Stimulated activated effector memory CD8-positive, alpha-beta T cell treated with anti-CD3 and anti-CD28 coated beads, Interleukin-12 subunit alpha, Interleukin-12 subunit beta, amount 100 ng/mL, for 72 hours (primary cell): ENCODE data around the gene HOXC12.

Experiments
- ATAC-seq: fragments of 150-1000 bp; cut with Tn5 transposase; 2 replicates; pipeline ENCODE4 v1.10.0; 2021
- DNase-seq, 2 donors: peaks; one replicate each; pipeline ENCODE4 v3.0.0; 2021 to 2022; ENCODE audit warnings: low spot score in 2 of 2
- H3K27ac Mint-ChIP-seq: one replicate; pipeline ENCODE4 v1.8.0; 2022; ENCODE audit warnings: mild to moderate bottlenecking, mixed read lengths
- H3K36me3 Mint-ChIP-seq: one replicate; pipeline ENCODE4 v1.8.0; 2022; ENCODE audit warnings: mild to moderate bottlenecking, mixed read lengths
- H3K4me1 Mint-ChIP-seq: one replicate; pipeline ENCODE4 v1.8.0; 2022; ENCODE audit warnings: mixed read lengths
- H3K4me3 Mint-ChIP-seq: one replicate; pipeline ENCODE4 v1.8.0; 2022; ENCODE audit warnings: mild to moderate bottlenecking, mixed read lengths
- H3K9me3 Mint-ChIP-seq: one replicate; pipeline ENCODE4 v1.8.0; 2022; ENCODE audit warnings: mixed read lengths

The HOXC12 gene

DNA sequence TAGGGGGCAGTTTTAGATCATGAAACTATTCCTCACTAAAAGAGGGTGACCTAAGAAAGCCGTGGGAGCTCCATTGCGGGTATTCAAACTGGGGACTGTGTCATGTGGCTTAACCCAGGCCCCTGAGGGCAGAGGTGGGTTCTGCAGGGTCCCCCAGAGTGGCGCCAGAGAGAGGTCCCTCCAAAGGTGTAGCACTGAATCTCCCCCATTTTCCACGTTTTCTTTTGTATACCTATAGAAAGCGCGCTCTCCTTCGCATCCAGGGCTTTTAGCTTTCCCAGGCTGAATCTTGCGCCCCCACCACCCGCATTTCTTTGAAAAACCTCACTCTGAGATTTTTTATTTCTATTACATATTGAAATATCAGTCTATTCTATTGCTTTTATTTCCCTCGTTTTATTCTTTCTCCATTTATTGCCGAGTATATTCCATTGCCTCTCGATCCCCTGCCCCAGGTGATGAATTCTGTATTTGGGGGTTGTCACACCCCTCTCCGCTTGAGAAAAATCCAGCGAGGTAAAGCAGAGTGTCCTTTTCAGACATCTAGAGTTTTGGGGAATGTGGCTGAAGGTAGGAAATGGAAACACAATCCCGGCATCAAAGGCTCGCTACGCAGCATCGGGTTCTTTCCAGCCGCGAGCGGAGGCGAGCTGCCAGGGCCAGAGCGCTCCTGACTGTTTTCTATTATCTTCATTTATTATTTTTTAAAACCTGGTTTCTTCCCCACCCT is 16.9 kb upstream of the HOXC12 start:
- H3K4me3 Mint-ChIP-seq, result no peak overlapping the region
- DNase-seq (no peak), ATAC-seq (no peak)
- no peaks in the 10 kb centered on the region for H3K9me3 Mint-ChIP-seq
- no peaks in the 10 kb centered on the region for H3K36me3 Mint-ChIP-seq
- peaks cover 15% of the 10 kb centered on the region for H3K4me1 Mint-ChIP-seq
- no peak overlapping the region for H3K27ac Mint-ChIP-seq

DNA sequence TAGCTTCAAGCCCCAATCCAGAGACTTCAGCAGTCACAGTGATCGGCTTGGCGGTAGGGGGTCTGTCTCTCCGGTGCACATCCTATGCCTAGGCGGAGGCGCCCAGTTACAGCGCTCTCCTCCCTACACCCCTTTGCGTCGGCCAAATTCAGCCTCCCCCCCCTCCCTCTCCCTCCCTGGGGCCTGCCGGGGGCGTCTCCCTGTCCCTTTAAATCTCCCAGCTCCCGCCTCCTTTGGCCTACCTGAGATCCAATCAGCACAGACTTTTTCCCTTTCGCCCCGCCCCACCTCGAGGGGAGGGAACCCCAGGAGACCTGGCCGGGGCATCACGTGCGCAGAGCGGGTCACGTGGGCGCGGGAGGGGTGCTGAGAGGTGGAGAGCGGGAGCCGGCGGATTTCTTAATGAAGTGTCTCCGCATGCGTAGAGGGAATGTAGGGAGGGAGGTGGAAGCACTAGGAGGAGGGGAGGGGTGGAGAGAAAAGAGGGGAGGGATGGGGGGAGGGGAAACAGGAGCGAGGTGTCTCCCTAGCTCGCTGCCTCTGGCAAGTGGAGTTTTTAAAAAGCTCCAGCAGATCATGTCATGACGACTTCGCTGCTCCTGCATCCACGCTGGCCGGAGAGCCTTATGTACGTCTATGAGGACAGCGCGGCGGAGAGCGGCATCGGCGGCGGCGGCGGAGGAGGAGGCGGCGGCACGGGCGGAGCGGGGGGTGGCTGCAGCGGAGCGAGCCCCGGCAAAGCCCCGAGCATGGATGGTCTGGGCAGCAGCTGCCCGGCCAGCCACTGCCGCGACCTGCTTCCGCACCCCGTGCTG is 16.2 kb upstream of the HOXC12 start, which contains the start of gene HOXC13:
Gene HOXC13 (plus strand): TSS at position 506 of the 815 bp plus-strand sequence. CDS start 76 bp downstream, at position 582.
- Mint-ChIP-seq H3K9me3 (no peaks in the 10 kb centered on the region), H3K36me3 (no peaks in the 10 kb centered on the region), H3K4me3 (no peak within 1 kb of the TSS), H3K4me1 (peaks cover 15% of the 10 kb centered on the region), H3K27ac (no peak within 1 kb of the TSS)
- DNase-seq (no peak), ATAC-seq (no peak)

DNA sequence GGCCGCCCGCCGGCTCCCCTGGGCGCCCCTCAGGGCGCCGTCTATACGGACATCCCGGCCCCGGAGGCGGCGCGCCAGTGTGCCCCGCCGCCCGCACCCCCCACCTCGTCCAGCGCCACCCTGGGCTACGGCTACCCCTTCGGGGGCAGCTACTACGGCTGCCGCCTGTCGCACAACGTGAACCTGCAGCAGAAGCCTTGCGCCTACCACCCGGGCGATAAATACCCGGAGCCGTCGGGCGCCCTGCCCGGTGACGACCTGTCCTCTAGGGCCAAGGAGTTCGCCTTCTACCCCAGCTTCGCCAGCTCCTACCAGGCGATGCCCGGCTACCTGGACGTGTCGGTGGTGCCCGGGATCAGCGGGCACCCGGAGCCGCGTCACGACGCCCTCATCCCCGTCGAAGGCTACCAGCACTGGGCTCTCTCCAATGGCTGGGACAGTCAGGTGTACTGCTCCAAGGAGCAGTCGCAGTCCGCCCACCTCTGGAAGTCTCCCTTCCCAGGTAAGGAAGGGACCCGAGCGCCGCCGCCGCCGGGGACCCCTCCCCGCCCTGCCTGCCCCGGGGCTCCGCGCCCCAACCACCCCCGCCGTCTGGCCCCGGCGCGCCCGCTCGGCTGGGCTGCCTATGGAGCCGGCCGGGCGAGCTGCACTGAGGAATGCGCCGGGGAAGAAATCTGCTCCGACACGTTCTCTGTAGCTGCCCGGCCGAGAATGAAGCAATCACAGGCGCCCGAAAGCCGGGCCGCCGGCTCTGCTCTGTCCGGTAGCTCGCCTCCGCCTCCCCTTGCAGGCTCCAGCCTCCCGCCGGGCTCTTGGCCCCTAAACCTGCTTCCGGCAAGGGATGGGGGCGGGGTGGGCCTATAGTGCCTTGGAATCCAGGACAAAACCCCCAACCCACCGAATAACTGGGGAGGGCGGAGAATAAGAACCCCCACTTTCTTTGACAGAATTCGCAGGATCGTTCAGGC is 15.3 kb upstream of the HOXC12 start:
- H3K36me3 Mint-ChIP-seq, result no peaks in the 10 kb centered on the region
- DNase-seq, result no peak
- no peak for ATAC-seq
- no peak overlapping the region for H3K27ac Mint-ChIP-seq
- H3K4me1 Mint-ChIP-seq, result peaks cover 15% of the 10 kb centered on the region
- H3K9me3 Mint-ChIP-seq, result no peaks in the 10 kb centered on the region
- H3K4me3 Mint-ChIP-seq, result no peak overlapping the region

DNA sequence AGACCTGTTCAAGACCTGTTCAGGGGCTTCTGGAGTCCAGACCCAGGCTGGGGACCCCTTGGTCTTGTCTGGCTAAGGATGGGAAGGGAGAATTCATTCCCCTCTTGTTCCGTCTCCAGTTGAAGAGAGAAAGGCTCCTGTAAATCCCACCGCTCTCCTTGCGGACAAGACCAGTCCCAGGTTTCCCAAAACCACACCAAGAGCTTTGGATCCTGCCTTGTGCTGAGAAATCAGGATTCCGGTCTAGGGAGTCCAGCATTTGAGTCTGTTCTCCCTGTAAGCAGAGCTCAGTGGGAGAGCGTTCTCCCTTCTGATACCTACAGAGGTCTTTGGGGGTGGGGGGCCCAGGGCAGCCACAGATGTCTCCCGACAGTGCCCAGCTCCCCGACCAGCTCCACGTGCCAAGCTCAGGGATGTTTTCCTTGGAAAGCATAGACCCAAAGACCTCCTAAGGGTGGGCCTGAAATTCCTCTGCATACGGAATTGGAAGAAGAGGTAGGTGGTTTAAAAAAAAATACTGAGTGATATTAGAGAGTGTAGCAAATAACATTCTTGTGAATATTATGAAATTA is 14.2 kb upstream of the HOXC12 start:
- H3K9me3 Mint-ChIP-seq, result no peaks in the 10 kb centered on the region
- peaks cover 11% of the 10 kb centered on the region for H3K4me1 Mint-ChIP-seq
- H3K36me3 Mint-ChIP-seq, result no peaks in the 10 kb centered on the region
- no peak overlapping the region for H3K4me3 Mint-ChIP-seq
- no peak for ATAC-seq
- DNase-seq, result no peak
- no peak overlapping the region for H3K27ac Mint-ChIP-seq

DNA sequence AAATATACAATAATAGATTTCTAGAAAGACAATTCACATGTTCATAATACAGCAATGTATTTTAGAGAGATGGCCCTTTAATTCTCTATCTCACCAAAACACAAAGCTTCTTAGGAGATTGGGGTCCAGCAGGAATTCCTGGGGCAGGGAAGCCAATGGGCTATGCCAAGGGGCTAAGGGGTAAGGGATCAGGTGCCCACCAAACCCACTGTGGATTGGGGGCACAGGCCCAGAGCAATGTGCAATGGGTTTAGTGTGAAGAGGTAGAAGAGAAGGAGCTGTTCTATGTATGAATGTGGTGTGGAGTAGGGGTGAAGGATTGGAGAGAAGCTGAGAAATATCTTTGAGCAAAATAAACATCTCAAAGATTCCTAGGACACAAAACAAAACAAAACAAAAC is 13.5 kb upstream of the HOXC12 start:
- no peak overlapping the region for H3K27ac Mint-ChIP-seq
- H3K36me3 Mint-ChIP-seq, result no peaks in the 10 kb centered on the region
- H3K4me3 Mint-ChIP-seq, result no peak overlapping the region
- H3K9me3 Mint-ChIP-seq, result no peaks in the 10 kb centered on the region
- no peak for DNase-seq
- no peak for ATAC-seq
- H3K4me1 Mint-ChIP-seq, result peaks cover 5% of the 10 kb centered on the region

DNA sequence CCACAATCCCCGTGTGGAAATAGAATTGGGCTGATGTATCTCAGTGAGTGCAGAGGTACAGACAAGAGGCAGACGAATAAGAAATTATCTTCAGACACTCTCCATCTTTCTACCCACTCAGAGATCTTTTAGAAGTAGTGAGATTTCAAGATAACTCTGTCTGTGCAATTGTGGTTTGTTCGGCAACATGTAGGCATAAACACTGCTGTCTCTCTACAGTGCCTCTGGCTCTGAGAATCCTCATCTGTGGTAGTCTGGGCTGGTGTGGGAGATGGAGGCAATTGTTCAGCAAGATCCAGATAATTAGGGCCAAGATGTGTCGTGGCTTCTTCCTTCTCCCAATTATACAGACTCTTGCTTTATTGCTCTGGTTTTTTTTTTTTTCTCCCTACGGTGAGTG is 13.0 kb upstream of the HOXC12 start:
- DNase-seq (no peak), ATAC-seq (no peak)
- Mint-ChIP-seq H3K36me3 (no peaks in the 10 kb centered on the region), H3K4me3 (no peak overlapping the region), H3K9me3 (no peaks in the 10 kb centered on the region), H3K4me1 (peaks cover 5% of the 10 kb centered on the region), H3K27ac (no peak overlapping the region)

DNA sequence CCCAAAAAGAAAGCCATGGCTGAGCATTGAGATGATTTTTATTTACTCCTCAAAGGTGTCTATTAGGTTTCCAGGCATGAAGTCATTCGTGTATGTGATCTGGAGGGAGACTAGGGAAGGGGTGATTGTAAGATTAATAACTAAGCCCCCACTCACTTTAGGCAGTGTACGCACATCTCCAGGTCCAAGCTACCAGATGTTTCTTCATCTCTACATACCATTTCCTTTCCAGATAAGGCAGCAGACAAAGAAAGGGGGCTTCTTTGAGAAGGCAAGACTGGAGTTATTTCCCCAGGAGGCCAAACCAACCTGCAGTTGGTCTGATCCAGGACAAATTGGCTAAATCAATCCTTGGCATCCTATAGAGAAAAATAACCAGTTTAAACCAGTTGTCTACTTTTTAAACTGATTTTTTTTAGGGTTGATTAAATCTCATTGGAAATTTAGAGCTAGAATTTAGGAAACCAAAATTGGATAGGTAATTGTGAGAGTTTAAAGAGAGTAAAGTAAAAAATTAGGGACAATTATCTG is 12.2 kb upstream of the HOXC12 start:
- Mint-ChIP-seq H3K4me3 (no peak overlapping the region), H3K27ac (no peak overlapping the region), H3K9me3 (no peaks in the 10 kb centered on the region), H3K4me1 (no peaks in the 10 kb centered on the region), H3K36me3 (no peaks in the 10 kb centered on the region)
- ATAC-seq (no peak), DNase-seq (no peak)

DNA sequence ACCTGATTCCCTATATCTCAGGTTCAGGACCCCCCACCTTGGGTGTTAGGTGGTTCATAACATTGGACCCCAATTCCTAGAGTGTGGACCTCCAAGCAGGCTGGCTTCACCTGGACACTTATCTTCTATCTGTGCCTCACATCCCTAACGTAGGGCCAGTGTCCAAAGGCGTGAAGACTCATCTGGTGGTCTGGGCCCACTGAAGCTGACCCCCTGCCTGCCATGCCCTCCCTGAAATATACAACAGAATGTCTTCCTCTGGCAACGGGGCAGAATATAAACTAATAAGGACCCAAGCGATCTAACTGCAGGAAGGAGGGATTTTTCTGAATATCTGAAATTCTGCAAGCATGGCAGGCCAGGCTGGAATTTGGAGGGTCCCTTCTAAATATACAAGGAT is 10.5 kb upstream of the HOXC12 start:
- H3K36me3 Mint-ChIP-seq, result no peaks in the 10 kb centered on the region
- no peaks in the 10 kb centered on the region for H3K4me1 Mint-ChIP-seq
- DNase-seq (no peak), ATAC-seq (no peak)
- no peaks in the 10 kb centered on the region for H3K9me3 Mint-ChIP-seq
- no peak overlapping the region for H3K4me3 Mint-ChIP-seq
- H3K27ac Mint-ChIP-seq, result no peak overlapping the region

DNA sequence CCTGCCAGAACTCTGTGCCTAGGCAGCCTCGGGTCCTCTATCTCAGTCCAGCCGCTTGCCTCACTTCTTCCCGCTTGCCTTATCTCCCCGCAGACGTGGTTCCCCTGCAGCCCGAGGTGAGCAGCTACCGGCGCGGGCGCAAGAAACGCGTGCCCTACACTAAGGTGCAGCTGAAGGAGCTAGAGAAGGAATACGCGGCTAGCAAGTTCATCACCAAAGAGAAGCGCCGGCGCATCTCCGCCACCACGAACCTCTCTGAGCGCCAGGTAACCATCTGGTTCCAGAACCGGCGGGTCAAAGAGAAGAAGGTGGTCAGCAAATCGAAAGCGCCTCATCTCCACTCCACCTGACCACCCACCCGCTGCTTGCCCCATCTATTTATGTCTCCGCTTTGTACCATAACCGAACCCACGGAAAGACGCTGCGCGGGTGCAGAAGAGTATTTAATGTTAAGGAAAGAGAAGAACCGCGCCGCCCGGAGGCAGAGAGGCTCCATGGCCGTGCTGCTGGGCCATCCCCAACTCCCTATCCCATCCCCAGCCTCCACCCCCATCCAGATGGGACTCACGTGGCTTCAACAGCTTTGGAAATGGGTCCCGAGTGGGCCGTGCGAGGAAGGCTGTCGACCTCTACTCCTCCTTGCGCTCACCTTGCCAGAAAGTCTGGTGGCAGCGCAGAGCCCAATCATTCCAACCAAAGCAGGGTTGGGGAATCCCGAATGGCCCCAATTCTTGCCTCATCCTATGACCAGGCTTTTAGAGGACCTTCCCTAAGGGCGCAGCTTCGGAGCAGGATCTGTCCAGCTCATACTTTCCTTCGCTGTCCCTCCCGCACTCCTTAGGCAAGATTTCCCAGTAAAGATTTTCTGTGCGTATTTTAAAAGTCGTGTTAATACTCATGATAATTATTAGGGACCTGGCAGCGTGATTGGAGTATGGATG is 9.5 kb upstream of the HOXC12 start:
- Mint-ChIP-seq H3K36me3 (no peaks in the 10 kb centered on the region), H3K4me3 (no peak overlapping the region), H3K4me1 (peaks cover under 1% of the 10 kb centered on the region), H3K27ac (no peak overlapping the region), H3K9me3 (no peaks in the 10 kb centered on the region)
- no peak for ATAC-seq
- DNase-seq, result no peak

DNA sequence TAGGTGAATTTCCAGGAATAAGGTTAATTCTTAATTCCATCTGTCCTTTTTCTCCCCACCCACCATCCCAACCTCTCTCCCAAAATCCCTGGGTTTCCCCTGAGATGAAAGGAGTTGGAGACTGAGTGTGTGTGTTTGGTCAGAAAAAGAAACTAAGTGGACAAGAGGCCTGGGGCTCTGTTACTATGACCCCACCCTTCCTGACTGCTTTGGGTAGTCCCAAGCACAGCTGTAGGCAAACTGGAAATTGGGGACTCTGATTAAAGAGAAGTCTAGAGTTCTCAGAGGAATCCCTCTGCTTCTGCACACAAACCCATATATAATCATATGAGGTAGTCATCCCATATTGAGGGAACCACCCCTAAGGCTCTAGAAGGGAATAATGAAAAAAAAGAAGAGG is 7.0 kb upstream of the HOXC12 start:
- Mint-ChIP-seq H3K4me3 (no peak overlapping the region), H3K4me1 (peaks cover 20% of the 10 kb centered on the region), H3K36me3 (peaks cover 12% of the 10 kb centered on the region), H3K27ac (no peak overlapping the region), H3K9me3 (no peaks in the 10 kb centered on the region)
- ATAC-seq (no peak), DNase-seq (no peak)

DNA sequence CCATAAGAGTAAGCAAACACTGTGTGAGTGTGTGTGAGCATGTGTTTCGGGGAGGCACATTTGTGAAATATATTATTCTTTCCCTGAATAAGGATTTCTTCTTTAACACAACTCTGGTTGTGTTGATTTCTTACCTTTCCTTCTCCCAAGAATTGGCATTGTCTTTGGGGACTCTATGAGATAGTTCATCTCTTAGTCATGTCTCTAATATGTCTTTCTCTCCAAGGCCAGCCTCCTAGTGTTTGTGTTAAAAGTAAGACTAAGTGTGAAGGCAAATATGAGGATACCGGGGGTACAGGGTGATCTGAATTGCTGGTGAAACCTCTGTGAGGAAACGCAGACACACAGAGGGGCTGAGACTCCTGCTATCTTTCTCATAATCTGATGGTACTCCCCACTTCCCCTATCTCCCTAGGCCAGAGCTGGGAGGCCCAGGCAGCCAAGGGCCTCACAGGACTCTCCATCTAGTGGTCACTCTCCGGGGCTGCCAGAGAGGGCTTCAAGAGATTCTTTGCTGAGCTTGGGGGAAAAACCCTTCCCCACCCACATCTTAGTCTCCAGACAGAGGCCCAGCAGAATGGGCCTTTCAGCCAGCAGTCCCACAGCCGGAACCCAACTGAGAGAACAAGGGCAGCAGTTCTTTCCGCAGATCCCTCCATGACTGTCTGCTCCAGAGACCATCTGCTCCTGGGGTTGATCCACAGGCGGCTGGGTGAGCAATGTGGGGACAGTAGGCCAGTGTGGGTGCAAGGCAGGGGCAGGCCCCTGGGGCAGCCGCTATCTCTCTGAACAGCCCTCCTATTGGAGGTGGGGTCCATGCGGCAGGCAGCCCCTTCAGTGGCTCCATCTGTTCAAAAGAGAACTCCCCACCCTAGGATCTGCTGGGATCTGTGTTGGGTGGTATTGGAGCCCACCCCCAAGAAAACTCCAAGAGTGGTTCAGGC is 5.8 kb upstream of the HOXC12 start:
- no peak for DNase-seq
- Mint-ChIP-seq H3K4me1 (peaks cover 26% of the 10 kb centered on the region), H3K9me3 (no peaks in the 10 kb centered on the region), H3K36me3 (peaks cover 21% of the 10 kb centered on the region), H3K4me3 (no peak overlapping the region), H3K27ac (no peak overlapping the region)
- no peak for ATAC-seq

DNA sequence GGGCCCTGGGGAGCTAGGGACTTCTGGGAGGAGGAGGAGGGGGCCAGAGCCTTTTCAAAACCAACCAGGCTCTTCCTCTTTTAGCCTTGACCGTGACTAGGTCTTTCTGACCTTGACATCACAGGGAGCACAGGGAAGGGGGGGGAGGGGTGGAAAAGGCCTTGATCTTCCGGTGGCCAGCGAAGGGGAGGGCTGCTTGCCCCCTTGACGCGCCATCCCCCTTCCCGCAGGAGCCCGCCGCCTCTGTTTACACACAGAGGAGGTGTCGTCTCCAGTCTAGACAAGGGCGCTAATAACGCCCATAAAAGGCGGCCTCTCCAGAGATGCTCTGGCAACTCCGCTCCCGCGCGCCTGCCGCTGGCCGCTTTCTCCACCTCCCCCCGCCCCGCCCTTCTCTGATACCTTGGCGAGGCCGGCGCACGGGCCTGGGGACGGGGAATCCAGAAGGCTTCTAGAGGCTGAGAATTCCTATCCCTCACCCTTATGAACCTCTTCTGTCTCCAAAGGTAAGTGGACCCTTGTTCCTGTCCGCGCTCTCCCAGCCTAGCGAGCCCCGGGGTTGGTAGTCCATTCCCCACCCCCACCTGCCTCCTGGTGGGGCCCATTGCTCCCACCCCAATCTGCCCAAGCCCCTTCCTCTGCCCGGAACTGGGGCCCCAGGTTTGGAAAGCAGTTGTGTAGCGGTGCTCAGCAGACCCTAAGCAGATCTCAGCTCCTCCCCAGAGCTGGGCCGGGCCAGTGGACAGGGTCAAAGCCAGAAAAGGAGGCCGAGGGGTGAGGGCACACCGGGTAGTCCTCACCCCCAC is 4.9 kb upstream of the HOXC12 start:
- Mint-ChIP-seq H3K9me3 (no peaks in the 10 kb centered on the region), H3K36me3 (peaks cover 30% of the 10 kb centered on the region), H3K27ac (no peak overlapping the region), H3K4me3 (no peak overlapping the region), H3K4me1 (peaks cover 30% of the 10 kb centered on the region)
- ATAC-seq (no peak), DNase-seq (no peak)
